GM18867 (cell line): ENCODE measurements around the gene RAPSN.

Experiments used
- ATAC-seq: cut with Tn5 transposase; IDR thresholded peaks from one replicate; pipeline ENCODE4 v1.9.1; 2021; ENCODE audit warnings: mild to moderate bottlenecking, moderate library complexity; ENCODE audit not compliant: unreplicated experiment

RAPSN gene

GRCh38 chr11:47391711-47392432 lies 57.1 kb downstream of the RAPSN start:
- ATAC-seq, result no peak

GRCh38 chr11:47391077-47391583 lies 57.8 kb downstream of the RAPSN start:
- no peak for ATAC-seq

GRCh38 chr11:47390422-47390760 lies 58.5 kb downstream of the RAPSN start:
- no peak for ATAC-seq

GRCh38 chr11:47389577-47390421 lies 59.1 kb downstream of the RAPSN start:
- no peak for ATAC-seq

- ATAC-seq, result no peak
Measured at GRCh38 chr11:47388697-47389576, 60.0 kb downstream of the RAPSN start.

- no peak for ATAC-seq
Measured at GRCh38 chr11:47387944-47388696, 60.8 kb downstream of the RAPSN start.
